Measurements from ENCODE around the gene LRRC8D.

Gene LRRC8D

GRCh38 chr1:89807503-89807902 lies 13.3 kb upstream of the LRRC8D start:
- no peak for DNase-seq (ENCODE audit: low read depth)

GRCh38 chr1:89807983-89808382 lies 12.8 kb upstream of the LRRC8D start:
- no peak for DNase-seq (ENCODE audit: low read depth)

- no peak for DNase-seq (ENCODE audit: low read depth)
Measured at GRCh38 chr1:89808441-89809117, 12.3 kb upstream of the LRRC8D start.

- DNase-seq (ENCODE audit: low read depth): no peak
Measured at GRCh38 chr1:89809556-89809955, 11.3 kb upstream of the LRRC8D start.

GRCh38 chr1:89810302-89810701 lies 10.5 kb upstream of the LRRC8D start:
- DNase-seq (ENCODE audit: low read depth): no peak

- no peak for DNase-seq (ENCODE audit: low read depth)
Measured at GRCh38 chr1:89810880-89811279, 10.0 kb upstream of the LRRC8D start.

- DNase-seq (ENCODE audit: low read depth): no peak
Measured at GRCh38 chr1:89812992-89813391, 7.8 kb upstream of the LRRC8D start.

GRCh38 chr1:89815040-89815439 lies 5.8 kb upstream of the LRRC8D start:
- DNase-seq (ENCODE audit: low read depth): no peak

GRCh38 chr1:89815611-89816010 lies 5.2 kb upstream of the LRRC8D start:
- DNase-seq (ENCODE audit: low read depth): no peak

GRCh38 chr1:89816366-89816765 lies 4.5 kb upstream of the LRRC8D start:
- no peak for DNase-seq (ENCODE audit: low read depth)

- peak; percentile 44 for DNase-seq (ENCODE audit: low read depth)
Measured at GRCh38 chr1:89821322-89822108, 683 bp downstream of the LRRC8D start.

GRCh38 chr1:89822109-89822962 lies 1.5 kb downstream of the LRRC8D start:
- DNase-seq (ENCODE audit: low read depth): no peak

- no peak for DNase-seq (ENCODE audit: low read depth)
Measured at GRCh38 chr1:89822999-89823628, 2.3 kb downstream of the LRRC8D start.

- no peak for DNase-seq (ENCODE audit: low read depth)
Measured at GRCh38 chr1:89823679-89824292, 3.0 kb downstream of the LRRC8D start.

GRCh38 chr1:89826594-89826993 lies 5.8 kb downstream of the LRRC8D start:
- no peak for DNase-seq (ENCODE audit: low read depth)

- DNase-seq (ENCODE audit: low read depth): no peak
Measured at GRCh38 chr1:89827330-89827729, 6.5 kb downstream of the LRRC8D start.

- DNase-seq (ENCODE audit: low read depth): no peak
Measured at GRCh38 chr1:89827902-89828301, 7.1 kb downstream of the LRRC8D start.

GRCh38 chr1:89829186-89829585 lies 8.4 kb downstream of the LRRC8D start:
- no peak for DNase-seq (ENCODE audit: low read depth)

- no peak for DNase-seq (ENCODE audit: low read depth)
Measured at GRCh38 chr1:89831462-89832120, 10.8 kb downstream of the LRRC8D start.

- DNase-seq (ENCODE audit: low read depth): no peak
Measured at GRCh38 chr1:89832496-89833127, 11.8 kb downstream of the LRRC8D start.
